HepG2 (cell line): Measurements from ENCODE around the gene UNC93A. TPM values are rescaled to one million over a fixed set of nuclear protein-coding genes. Genes with fewer than 3 reads are reported as not detected.
A peak's percentile ranks its signal among the peaks of the same experiment; 100 is the strongest.

Experiments used
- ASH2L ChIP-seq: fragments of 300-600, 200-600 bp; sonication (generic); IDR thresholded peaks from 2 replicates; pipeline ENCODE4 v1.7.0; 2017; ENCODE audit warnings: low read depth, mild to moderate bottlenecking, moderate library complexity, mixed read lengths, low read length; ENCODE audit not compliant: insufficient read length
- ATF6 ChIP-seq: sonication (generic); formaldehyde crosslinking; conservative IDR thresholded peaks from 2 replicates; pipeline ENCODE4 v1.4.0; 2020; ENCODE audit warnings: missing genetic modification reagents
- GATAD2A ChIP-seq: IDR thresholded peaks from 2 replicates; pipeline ENCODE4 v1.6.1; 2016
- MIER2 ChIP-seq: IDR thresholded peaks from 2 replicates; pipeline ENCODE4 v1.6.1; 2016; ENCODE audit warnings: missing biosample characterization, missing genetic modification reagents
- MXD3 ChIP-seq: IDR thresholded peaks from 2 replicates; pipeline ENCODE4 v1.6.1; 2016; ENCODE audit warnings: mild to moderate bottlenecking, missing biosample characterization, missing genetic modification reagents
- PREB ChIP-seq: sonication (generic); formaldehyde crosslinking; IDR thresholded peaks from 2 replicates; pipeline ENCODE4 v1.4.0; 2020; ENCODE audit warnings: missing genetic modification reagents
- RNF2 ChIP-seq: fragments of 450-650 bp; conservative IDR thresholded peaks from 2 replicates; pipeline ENCODE4 v1.6.1; 2016; ENCODE audit warnings: low read depth
- SMAD3 ChIP-seq: sonication (generic); formaldehyde crosslinking; IDR thresholded peaks from 2 replicates; pipeline ENCODE4 v1.4.0; 2020; ENCODE audit warnings: missing genetic modification reagents
- TAF1 ChIP-seq: sonication (generic); formaldehyde crosslinking; IDR thresholded peaks from 2 replicates; pipeline ENCODE4 v1.4.0; 2020; ENCODE audit warnings: missing genetic modification reagents
- TAF15 ChIP-seq: fragments of 200-400 bp; formaldehyde crosslinking; IDR thresholded peaks from one replicate; pipeline ENCODE4 v1.6.1; 2018; ENCODE audit warnings: mild to moderate bottlenecking, low read depth, low read length; ENCODE audit not compliant: poor library complexity, severe bottlenecking
- TFDP1 ChIP-seq: IDR thresholded peaks from 2 replicates; pipeline ENCODE4 v1.6.1; 2016; ENCODE audit warnings: missing compliant biosample characterization, missing genetic modification reagents, borderline replicate concordance
- ZFP90 ChIP-seq: sonication (generic); formaldehyde crosslinking; IDR thresholded peaks from 2 replicates; pipeline ENCODE4 v1.8.0; 2022; ENCODE audit warnings: missing genetic modification reagents, mild to moderate bottlenecking, inconsistent platforms, borderline replicate concordance
- ZNF331 ChIP-seq: sonication (generic); formaldehyde crosslinking; IDR thresholded peaks from 2 replicates; pipeline ENCODE4 v1.4.0; 2020; ENCODE audit warnings: missing genetic modification reagents
- ZNF335 ChIP-seq: sonication (generic); formaldehyde crosslinking; IDR thresholded peaks from 2 replicates; pipeline ENCODE4 v1.4.0; 2020; ENCODE audit warnings: missing genetic modification reagents
- polyA plus RNA-seq, 8 experiments: library from polyadenylated mRNA; depleted of rRNA in 3 of 8; stranded (reverse) in 7 of 8; unstranded in 1 of 8; fragments of >200 nt; fragmentation: Illumina TruSeq in 4 of 8; extraction: Trizol in 4 of 8; gene quantifications; 2 replicates each; pipeline versions ENCODE4 v1.2.1 to v1.2.3, GENCODE V29; 2011 to 2016; ENCODE audit warnings: low read depth in 4 of 8, missing spikeins in 1 of 8, mixed read lengths in 1 of 8; ENCODE audit not compliant: insufficient read depth in 1 of 8
- total RNA-seq, 5 experiments: library from RNA; depleted of rRNA; stranded (reverse); fragments of >200 nt; fragmentation: Illumina TruSeq; extraction: Trizol; gene quantifications; 2 replicates each; pipeline ENCODE4 v1.2.3, GENCODE V29; 2016; ENCODE audit warnings: low read depth in 1 of 5

UNC93A gene
- total and polyA plus RNA-seq, 2 of the 13 experiments (the other 11 are each of a cell fraction or from before 2014, with no cell fraction given), result 11.0 to 42.7 TPM

- TF ChIP-seq ZFP90 (CRISPR knock-in tag) (no peak), ASH2L (peak; percentile 93), MIER2 (CRISPR knock-in tag) (peak; percentile 80), RNF2 (no peak), GATAD2A (peak; percentile 100), ATF6 (CRISPR knock-in tag) (peak; percentile 95), MXD3 (CRISPR knock-in tag) (no peak), TFDP1 (CRISPR knock-in tag) (peak; percentile 63; the same call in 1 of the 2 replicates), ZNF331 (CRISPR knock-in tag) (peak; percentile 95), TAF1 (CRISPR knock-in tag) (no peak), TAF15 (no peak), SMAD3 (peak; percentile 99), ZNF335 (peak; percentile 86), PREB (CRISPR knock-in tag) (no peak)
Observed at GRCh38 chr6:167341665-167342655, 50.8 kb downstream of the UNC93A start (continued).
